ENCODE measurements around the gene UBA1.

DNA sequence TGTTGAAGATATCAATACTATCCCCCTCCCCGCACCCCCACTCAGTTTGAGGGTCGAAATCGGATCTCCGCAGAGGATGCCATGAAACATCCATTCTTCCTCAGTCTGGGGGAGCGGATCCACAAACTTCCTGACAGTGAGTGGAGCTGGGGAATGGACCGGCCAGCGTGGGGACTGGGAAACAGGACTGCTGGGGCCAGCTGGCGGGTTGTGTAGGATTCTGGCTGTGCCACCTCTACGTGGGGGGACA is 33.6 kb downstream of the UBA1 start:
- TF ChIP-seq, protein P1, sequence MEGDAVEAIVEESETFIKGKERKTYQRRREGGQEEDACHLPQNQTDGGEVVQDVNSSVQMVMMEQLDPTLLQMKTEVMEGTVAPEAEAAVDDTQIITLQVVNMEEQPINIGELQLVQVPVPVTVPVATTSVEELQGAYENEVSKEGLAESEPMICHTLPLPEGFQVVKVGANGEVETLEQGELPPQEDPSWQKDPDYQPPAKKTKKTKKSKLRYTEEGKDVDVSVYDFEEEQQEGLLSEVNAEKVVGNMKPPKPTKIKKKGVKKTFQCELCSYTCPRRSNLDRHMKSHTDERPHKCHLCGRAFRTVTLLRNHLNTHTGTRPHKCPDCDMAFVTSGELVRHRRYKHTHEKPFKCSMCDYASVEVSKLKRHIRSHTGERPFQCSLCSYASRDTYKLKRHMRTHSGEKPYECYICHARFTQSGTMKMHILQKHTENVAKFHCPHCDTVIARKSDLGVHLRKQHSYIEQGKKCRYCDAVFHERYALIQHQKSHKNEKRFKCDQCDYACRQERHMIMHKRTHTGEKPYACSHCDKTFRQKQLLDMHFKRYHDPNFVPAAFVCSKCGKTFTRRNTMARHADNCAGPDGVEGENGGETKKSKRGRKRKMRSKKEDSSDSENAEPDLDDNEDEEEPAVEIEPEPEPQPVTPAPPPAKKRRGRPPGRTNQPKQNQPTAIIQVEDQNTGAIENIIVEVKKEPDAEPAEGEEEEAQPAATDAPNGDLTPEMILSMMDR (IDR thresholded peaks at IDR 0.05), result no peak
- no peak for TF ChIP-seq POLR2A (IDR thresholded peaks at IDR 0.05)

Data from adrenal gland (tissue), 5 donors.